C4-2B (cell line): ENCODE results near the gene MOSPD2.

ENCODE experiments used
- H3K27ac ChIP-seq: fragments of 450-650 bp; 2 replicates; pipeline ENCODE4 v1.5.1; 2017
- ZFX ChIP-seq: fragments of 450-650 bp; IDR thresholded peaks from 2 replicates; pipeline ENCODE4 v1.6.1; 2017
- TF ChIP-seq, protein P1 (sequence below): fragments of 450-650 bp; conservative IDR thresholded peaks from 2 replicates; pipeline ENCODE4 v1.5.1; 2017; ENCODE audit warnings: mild to moderate bottlenecking

The MOSPD2 gene

DNA sequence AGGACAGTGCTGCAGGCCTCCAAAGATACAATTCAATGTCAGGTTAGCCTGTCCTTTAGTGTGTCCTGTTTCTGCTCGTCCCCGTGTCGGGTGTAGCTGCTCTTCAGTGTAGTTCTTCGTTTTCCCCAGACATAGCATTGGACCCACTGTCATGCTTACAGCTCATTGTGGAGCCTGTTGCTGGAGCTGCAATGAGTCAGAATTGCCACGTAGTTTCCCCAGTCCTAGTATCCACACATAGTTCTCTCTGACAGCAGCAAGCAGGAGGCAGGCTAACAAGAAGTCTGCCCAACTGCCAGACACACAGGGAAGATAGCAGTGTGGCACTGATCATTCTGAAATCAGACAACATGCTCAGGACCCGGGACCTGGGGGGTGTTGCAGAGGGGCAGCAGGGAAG, 49.2 kb downstream of the MOSPD2 start:
- TF ChIP-seq ZFX, result no peak
- TF ChIP-seq, protein P1, sequence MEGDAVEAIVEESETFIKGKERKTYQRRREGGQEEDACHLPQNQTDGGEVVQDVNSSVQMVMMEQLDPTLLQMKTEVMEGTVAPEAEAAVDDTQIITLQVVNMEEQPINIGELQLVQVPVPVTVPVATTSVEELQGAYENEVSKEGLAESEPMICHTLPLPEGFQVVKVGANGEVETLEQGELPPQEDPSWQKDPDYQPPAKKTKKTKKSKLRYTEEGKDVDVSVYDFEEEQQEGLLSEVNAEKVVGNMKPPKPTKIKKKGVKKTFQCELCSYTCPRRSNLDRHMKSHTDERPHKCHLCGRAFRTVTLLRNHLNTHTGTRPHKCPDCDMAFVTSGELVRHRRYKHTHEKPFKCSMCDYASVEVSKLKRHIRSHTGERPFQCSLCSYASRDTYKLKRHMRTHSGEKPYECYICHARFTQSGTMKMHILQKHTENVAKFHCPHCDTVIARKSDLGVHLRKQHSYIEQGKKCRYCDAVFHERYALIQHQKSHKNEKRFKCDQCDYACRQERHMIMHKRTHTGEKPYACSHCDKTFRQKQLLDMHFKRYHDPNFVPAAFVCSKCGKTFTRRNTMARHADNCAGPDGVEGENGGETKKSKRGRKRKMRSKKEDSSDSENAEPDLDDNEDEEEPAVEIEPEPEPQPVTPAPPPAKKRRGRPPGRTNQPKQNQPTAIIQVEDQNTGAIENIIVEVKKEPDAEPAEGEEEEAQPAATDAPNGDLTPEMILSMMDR, result no peak
- no peak overlapping the region for H3K27ac ChIP-seq

DNA sequence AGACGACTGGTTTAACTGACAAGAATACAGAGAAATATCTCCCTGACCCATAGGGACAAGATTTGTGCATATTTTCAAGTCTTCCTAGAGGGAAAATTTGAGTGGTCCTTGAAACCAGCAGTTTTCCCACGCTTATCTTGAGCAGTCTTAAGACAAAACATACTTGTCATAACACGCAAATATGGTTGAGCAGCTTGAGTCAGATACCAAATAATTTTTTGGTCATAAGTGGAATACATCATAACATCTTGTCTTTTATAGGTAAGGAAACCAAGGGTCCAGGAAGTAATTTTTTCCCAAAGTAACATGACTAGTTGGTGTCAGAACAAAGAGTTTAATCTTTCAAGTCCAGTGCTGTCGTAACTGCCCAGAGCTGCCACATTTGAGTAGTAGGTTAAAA, 50.5 kb downstream of the MOSPD2 start:
- no peak overlapping the region for H3K27ac ChIP-seq
- TF ChIP-seq, protein P1, result no peak
- TF ChIP-seq ZFX, result no peak

DNA sequence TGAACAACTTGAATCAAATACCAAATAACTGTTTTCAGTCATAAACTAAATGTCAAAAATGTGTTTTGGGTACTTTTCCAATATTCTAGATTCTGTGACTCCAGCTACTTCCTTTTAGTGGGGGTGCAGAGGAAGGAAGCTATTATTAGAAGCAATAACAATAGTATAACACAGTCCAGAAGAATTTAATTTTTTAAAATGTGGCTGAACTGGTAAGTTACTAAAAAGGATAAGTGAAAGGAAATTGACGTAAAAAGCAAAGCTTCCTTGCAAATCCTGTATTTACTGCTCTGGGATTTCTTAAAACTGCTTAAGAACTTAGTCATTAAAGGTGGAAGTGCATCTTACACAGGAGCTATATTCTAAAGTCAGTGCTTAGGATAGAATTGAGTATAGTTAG, 53.2 kb downstream of the MOSPD2 start:
- TF ChIP-seq, protein P1, result no peak
- TF ChIP-seq ZFX, result no peak
- no peak overlapping the region for H3K27ac ChIP-seq

DNA sequence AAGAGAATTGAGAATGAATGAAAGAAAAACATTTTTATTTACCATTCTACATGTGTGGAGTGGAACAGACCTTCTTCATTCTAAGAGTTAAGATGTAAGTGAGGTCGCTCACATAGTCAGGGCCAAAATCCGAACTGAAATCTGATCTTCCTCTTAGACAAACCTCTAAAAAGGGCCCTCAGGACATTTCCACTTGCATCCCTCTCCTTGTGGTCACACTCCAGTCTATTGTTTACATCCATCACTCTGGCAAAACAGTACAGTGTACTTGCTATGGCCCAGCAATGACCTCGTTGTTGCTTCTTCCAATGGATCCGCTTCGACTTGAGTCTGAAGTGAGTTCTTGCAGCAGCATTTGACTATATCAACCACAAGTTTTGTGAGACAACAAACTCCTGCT, 54.2 kb downstream of the MOSPD2 start:
- TF ChIP-seq, protein P1, result no peak
- no peak for TF ChIP-seq ZFX
- H3K27ac ChIP-seq, result no peak overlapping the region

DNA sequence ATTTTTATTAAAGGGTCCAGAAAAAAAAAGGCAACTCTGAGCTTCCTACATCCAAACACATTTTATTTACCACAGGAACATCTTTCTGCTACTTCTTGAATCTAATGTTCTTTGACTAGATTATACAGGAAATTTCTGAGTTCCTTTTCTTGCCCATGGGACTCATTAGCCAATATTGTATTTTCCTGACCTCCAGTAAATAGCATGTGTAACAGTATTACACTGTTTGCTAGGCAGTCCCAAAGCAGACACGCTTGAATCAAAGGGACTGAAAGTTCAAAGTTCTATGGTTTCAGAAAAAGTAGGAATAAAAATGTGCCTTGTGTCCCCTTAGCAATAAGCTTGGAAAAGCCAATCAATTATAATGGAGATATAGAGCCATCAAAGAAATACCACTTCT, 57.4 kb downstream of the MOSPD2 start:
- H3K27ac ChIP-seq, result no peak overlapping the region
- no peak for TF ChIP-seq ZFX
- TF ChIP-seq, protein P1, result no peak

DNA sequence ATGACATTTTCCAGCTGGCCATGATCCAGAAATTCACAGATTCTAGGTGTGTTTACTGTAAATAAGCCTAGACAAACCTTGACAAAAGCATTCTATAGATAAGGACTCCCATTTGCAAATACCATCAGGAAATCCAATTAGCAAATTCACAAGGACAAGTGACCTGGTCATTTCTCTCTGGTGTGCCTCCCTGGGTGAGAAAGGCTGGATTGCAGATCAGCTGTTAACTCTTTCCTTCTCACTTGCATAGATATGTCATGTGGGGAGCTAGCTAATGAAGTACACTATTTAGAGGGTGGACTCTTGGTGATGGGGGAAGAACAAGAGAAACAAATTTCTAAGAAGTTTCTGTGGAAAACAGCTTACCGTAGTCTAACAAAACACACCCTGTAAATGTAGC, 58.9 kb downstream of the MOSPD2 start:
- H3K27ac ChIP-seq, result no peak overlapping the region
- no peak for TF ChIP-seq ZFX
- TF ChIP-seq, protein P1, result no peak

DNA sequence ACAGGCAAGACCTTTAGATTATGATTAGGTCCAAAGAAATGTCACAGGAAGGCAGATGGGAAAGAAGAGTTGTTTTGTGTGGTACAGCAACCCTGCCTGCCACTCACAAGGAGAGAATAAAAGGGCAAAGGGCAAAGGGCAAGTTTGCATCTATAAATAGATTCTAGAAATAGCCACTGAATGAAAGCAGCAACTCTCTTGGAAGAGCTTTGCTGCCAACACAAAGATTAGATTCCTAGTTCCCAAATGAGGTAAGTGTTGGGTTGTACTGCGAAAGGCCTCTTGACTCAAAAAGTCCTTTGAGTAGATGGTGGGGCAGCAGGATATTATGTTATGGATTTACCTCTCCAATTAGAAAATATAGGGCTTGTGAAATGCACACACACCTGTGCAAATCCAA, 61.2 kb downstream of the MOSPD2 start:
- no peak for TF ChIP-seq ZFX
- TF ChIP-seq, protein P1, result no peak
- H3K27ac ChIP-seq, result no peak overlapping the region
